ENCODE measurements around the gene TXNRD1.
"Not testable (repeated sequence)": the region's sequence is repeated elsewhere in the genome, so short reads cannot be mapped to it uniquely, and the experiment has no call there.

The TXNRD1 gene

GRCh38 chr12:104328790-104329189 is 113.2 kb downstream of the TXNRD1 start:
- no peaks in the 10 kb centered on the region for H3K79me2 ChIP-seq (ENCODE audit: control insufficient read depth, low read length)
- no peaks in the 10 kb centered on the region for H3K9me2 ChIP-seq (replicated peaks; ENCODE audit: control insufficient read depth, low read length)
- no peaks in the 10 kb centered on the region for H4K20me1 ChIP-seq (ENCODE audit: control insufficient read depth, insufficient read depth, low read depth, low read length)
- H3K4me1 ChIP-seq (ENCODE audit: control insufficient read depth, low read length), result no peaks in the 10 kb centered on the region
- H3K9me3 ChIP-seq (ENCODE audit: control insufficient read depth, insufficient read depth, low read length), result no peaks in the 10 kb centered on the region
- no peak overlapping the region for H3K4me2 ChIP-seq (ENCODE audit: low read length)
- peaks cover 8% of the 10 kb centered on the region; the same call in 1 of the 2 replicates for H3F3A ChIP-seq (ENCODE audit: control insufficient read depth, insufficient read depth)
- no peak overlapping the region for H3K4me3 ChIP-seq (ENCODE audit: low read length)
- peaks cover 74% of the 10 kb centered on the region for H3K36me3 ChIP-seq (ENCODE audit: control insufficient read depth, low read length)
- no peak for TF ChIP-seq CTCF (IDR thresholded peaks at IDR 0.05; ENCODE audit: low read depth, low read length, poor library complexity, severe bottlenecking)
- no peak for TF ChIP-seq EZH2phosphoT487 (IDR thresholded peaks at IDR 0.05; ENCODE audit: borderline replicate concordance, low read length)
- H3K27ac ChIP-seq (ENCODE audit: low read depth, low read length), result no peak overlapping the region
- H3K27me3 ChIP-seq (ENCODE audit: control insufficient read depth, low read length), result no peaks in the 10 kb centered on the region

GRCh38 chr12:104329707-104330532 is 114.3 kb downstream of the TXNRD1 start:
- no peaks in the 10 kb centered on the region for H3K27me3 ChIP-seq (ENCODE audit: control insufficient read depth, low read length)
- no peak for TF ChIP-seq CTCF (IDR thresholded peaks at IDR 0.05; ENCODE audit: low read depth, low read length, poor library complexity, severe bottlenecking)
- TF ChIP-seq EZH2phosphoT487 (IDR thresholded peaks at IDR 0.05; ENCODE audit: borderline replicate concordance, low read length), result no peak
- no peak overlapping the region for H3K4me2 ChIP-seq (ENCODE audit: low read length)
- H3K4me1 ChIP-seq (ENCODE audit: control insufficient read depth, low read length), result no peaks in the 10 kb centered on the region
- no peaks in the 10 kb centered on the region for H3K9me3 ChIP-seq (ENCODE audit: control insufficient read depth, insufficient read depth, low read length)
- no peak overlapping the region for H3K27ac ChIP-seq (ENCODE audit: low read depth, low read length)
- H4K20me1 ChIP-seq (ENCODE audit: control insufficient read depth, insufficient read depth, low read depth, low read length), result no peaks in the 10 kb centered on the region
- H3F3A ChIP-seq (ENCODE audit: control insufficient read depth, insufficient read depth), result peaks cover 8% of the 10 kb centered on the region; the same call in 1 of the 2 replicates
- H3K9me2 ChIP-seq (replicated peaks; ENCODE audit: control insufficient read depth, low read length), result no peaks in the 10 kb centered on the region
- no peak overlapping the region for H3K4me3 ChIP-seq (ENCODE audit: low read length)
- H3K79me2 ChIP-seq (ENCODE audit: control insufficient read depth, low read length), result no peaks in the 10 kb centered on the region
- peaks cover 78% of the 10 kb centered on the region for H3K36me3 ChIP-seq (ENCODE audit: control insufficient read depth, low read length)

- H3K4me3 ChIP-seq (ENCODE audit: low read length), result no peak overlapping the region
- no peaks in the 10 kb centered on the region for H3K9me3 ChIP-seq (ENCODE audit: control insufficient read depth, insufficient read depth, low read length)
- H3K27ac ChIP-seq (ENCODE audit: low read depth, low read length), result no peak overlapping the region
- peaks cover 79% of the 10 kb centered on the region for H3K36me3 ChIP-seq (ENCODE audit: control insufficient read depth, low read length)
- H3K9me2 ChIP-seq (replicated peaks; ENCODE audit: control insufficient read depth, low read length), result no peaks in the 10 kb centered on the region
- TF ChIP-seq EZH2phosphoT487 (IDR thresholded peaks at IDR 0.05; ENCODE audit: borderline replicate concordance, low read length), result no peak
- no peak for TF ChIP-seq CTCF (IDR thresholded peaks at IDR 0.05; ENCODE audit: low read depth, low read length, poor library complexity, severe bottlenecking)
- H4K20me1 ChIP-seq (ENCODE audit: control insufficient read depth, insufficient read depth, low read depth, low read length), result no peaks in the 10 kb centered on the region
- no peaks in the 10 kb centered on the region for H3K4me1 ChIP-seq (ENCODE audit: control insufficient read depth, low read length)
- peaks cover 8% of the 10 kb centered on the region; the same call in 1 of the 2 replicates for H3F3A ChIP-seq (ENCODE audit: control insufficient read depth, insufficient read depth)
- no peak overlapping the region for H3K4me2 ChIP-seq (ENCODE audit: low read length)
- no peaks in the 10 kb centered on the region for H3K27me3 ChIP-seq (ENCODE audit: control insufficient read depth, low read length)
- H3K79me2 ChIP-seq (ENCODE audit: control insufficient read depth, low read length), result no peaks in the 10 kb centered on the region
Observed at GRCh38 chr12:104331376-104331775, 115.8 kb downstream of the TXNRD1 start.

- H3K79me2 ChIP-seq (ENCODE audit: control insufficient read depth, low read length); H3K4me2 ChIP-seq (ENCODE audit: low read length); H3K4me1 ChIP-seq (ENCODE audit: control insufficient read depth, low read length); H3K9me3 ChIP-seq (ENCODE audit: control insufficient read depth, insufficient read depth, low read length); H3K9me2 ChIP-seq (replicated peaks; ENCODE audit: control insufficient read depth, low read length); H3K27me3 ChIP-seq (ENCODE audit: control insufficient read depth, low read length); H3F3A ChIP-seq (ENCODE audit: control insufficient read depth, insufficient read depth); H3K4me3 ChIP-seq (ENCODE audit: low read length); H3K27ac ChIP-seq (ENCODE audit: low read depth, low read length); H4K20me1 ChIP-seq (ENCODE audit: control insufficient read depth, insufficient read depth, low read depth, low read length): not testable (repeated sequence)
- peaks cover 78% of the 10 kb centered on the region for H3K36me3 ChIP-seq (ENCODE audit: control insufficient read depth, low read length)
Observed at GRCh38 chr12:104332273-104332672, 116.7 kb downstream of the TXNRD1 start.

All from DOHH2 (cell line).